ENCODE measurements around the gene RPEL1. TPM values are rescaled to one million over a fixed set of nuclear protein-coding genes. Genes with fewer than 3 reads are reported as not detected.

The RPEL1 gene
- polyA plus RNA-seq, 1 donor from 2014 or later, result not detected

GRCh38 chr10:103273041-103273441 is 27.4 kb downstream of the RPEL1 start:
- Histone ChIP-seq H3K9me2 (ENCODE audit: insufficient read depth, low read length) (no peaks in the 10 kb centered on the region), H3K27me3 (ENCODE audit: insufficient read depth, low read depth, low read length) (peaks cover 10% of the 10 kb centered on the region), H3K4me2 (ENCODE audit: low read length) (no peak overlapping the region)

GRCh38 chr10:103276251-103276895 is 30.7 kb downstream of the RPEL1 start:
- H3K36me3 ChIP-seq (ENCODE audit: insufficient read depth, low read length), result no peaks in the 10 kb centered on the region
- TF ChIP-seq EP300 (conservative IDR thresholded peaks at IDR 0.05; ENCODE audit: poor library complexity, severe bottlenecking) (no peak), SMC3 (conservative IDR thresholded peaks at IDR 0.05; ENCODE audit: poor library complexity) (no peak), POLR2AphosphoS5 (IDR thresholded peaks at IDR 0.05) (no peak), MXI1 (conservative IDR thresholded peaks at IDR 0.05; ENCODE audit: poor library complexity, severe bottlenecking) (no peak), TAF1 (IDR thresholded peaks at IDR 0.05; ENCODE audit: low read depth) (no peak), CTCF (IDR thresholded peaks at IDR 0.05; ENCODE audit: poor library complexity, severe bottlenecking) (no peak), EZH2 (IDR thresholded peaks at IDR 0.05; ENCODE audit: borderline replicate concordance, insufficient read depth, low read length, poor library complexity, severe bottlenecking) (no peak), RAD21 (conservative IDR thresholded peaks at IDR 0.05) (no peak), REST (IDR thresholded peaks at IDR 0.05; ENCODE audit: borderline replicate concordance) (no peak)

More at GRCh38 chr10:103273041-103273441, 27.4 kb downstream of the RPEL1 start:
- peaks cover 18% of the 10 kb centered on the region for H3K79me2 ChIP-seq (replicated peaks; ENCODE audit: insufficient read depth, low read length)
- no peak overlapping the region for H2AFZ ChIP-seq (ENCODE audit: low read depth, low read length)
- H3K9me3 ChIP-seq (ENCODE audit: low read length), result no peaks in the 10 kb centered on the region
- TF ChIP-seq MXI1 (conservative IDR thresholded peaks at IDR 0.05; ENCODE audit: poor library complexity, severe bottlenecking) (no peak), EZH2 (IDR thresholded peaks at IDR 0.05; ENCODE audit: borderline replicate concordance, insufficient read depth, low read length, poor library complexity, severe bottlenecking) (no peak), SMC3 (conservative IDR thresholded peaks at IDR 0.05; ENCODE audit: poor library complexity) (no peak), REST (IDR thresholded peaks at IDR 0.05; ENCODE audit: borderline replicate concordance) (no peak), RAD21 (conservative IDR thresholded peaks at IDR 0.05) (no peak)
- H3K36me3 ChIP-seq (ENCODE audit: insufficient read depth, low read length), result no peaks in the 10 kb centered on the region
- H3K4me3 ChIP-seq (ENCODE audit: low read length), result no peak overlapping the region
- no peak overlapping the region for H3K27ac ChIP-seq (ENCODE audit: low read length)
- H3K9ac ChIP-seq (ENCODE audit: low read length), result no peak overlapping the region
- peaks cover 4% of the 10 kb centered on the region for H4K20me1 ChIP-seq (ENCODE audit: insufficient read depth)
- no peaks in the 10 kb centered on the region for H3F3A ChIP-seq (ENCODE audit: insufficient read depth, low read length, poor library complexity, severe bottlenecking)

More at GRCh38 chr10:103276251-103276895, 30.7 kb downstream of the RPEL1 start:
- Histone ChIP-seq H3F3A (ENCODE audit: insufficient read depth, low read length, poor library complexity, severe bottlenecking) (no peaks in the 10 kb centered on the region), H2AFZ (ENCODE audit: low read depth, low read length) (peak overlapping the region; percentile 71), H3K79me2 (replicated peaks; ENCODE audit: insufficient read depth, low read length) (peaks cover 52% of the 10 kb centered on the region), H3K27me3 (ENCODE audit: insufficient read depth, low read depth, low read length) (peaks cover 10% of the 10 kb centered on the region), H3K27ac (ENCODE audit: low read length) (peak overlapping the region; percentile 92), H3K9ac (ENCODE audit: low read length) (peak overlapping the region; percentile 97), H3K4me3 (ENCODE audit: low read length) (peak overlapping the region; percentile 97), H4K20me1 (ENCODE audit: insufficient read depth) (peaks cover 10% of the 10 kb centered on the region), H3K9me2 (ENCODE audit: insufficient read depth, low read length) (no peaks in the 10 kb centered on the region), H3K9me3 (ENCODE audit: low read length) (no peaks in the 10 kb centered on the region), H3K4me2 (ENCODE audit: low read length) (peak overlapping the region; percentile 53)
